GM18907 (cell line): ENCODE data around the gene SART3.
"Not testable (repeated sequence)": the region's sequence is repeated elsewhere in the genome, so short reads cannot be mapped to it uniquely, and the experiment has no call there.

Experiments
- ATAC-seq: cut with Tn5 transposase; IDR thresholded peaks from one replicate; pipeline ENCODE4 v1.9.1; 2021; ENCODE audit warnings: mild to moderate bottlenecking, moderate library complexity; ENCODE audit not compliant: unreplicated experiment

Gene SART3

DNA sequence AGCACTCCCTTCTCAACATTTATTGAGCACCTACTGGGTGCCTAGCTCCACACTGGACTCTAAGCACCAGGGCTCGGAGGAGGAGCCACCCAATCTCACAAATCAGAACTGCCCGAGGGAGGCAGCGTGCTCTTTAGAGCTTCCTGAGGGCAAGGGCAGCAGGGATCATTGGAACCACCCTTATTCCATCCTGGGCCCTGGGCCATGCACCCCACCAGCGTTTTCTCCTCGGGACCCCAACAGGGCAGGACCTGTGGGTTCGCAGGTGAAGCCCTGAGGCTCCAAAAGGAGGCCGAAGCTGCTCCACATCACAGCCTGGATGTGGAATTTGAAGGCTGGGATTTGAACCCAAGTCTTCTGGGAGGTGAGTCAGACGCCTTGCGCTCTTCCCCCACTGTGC is 21.5 kb upstream of the SART3 start:
- ATAC-seq: no peak

DNA sequence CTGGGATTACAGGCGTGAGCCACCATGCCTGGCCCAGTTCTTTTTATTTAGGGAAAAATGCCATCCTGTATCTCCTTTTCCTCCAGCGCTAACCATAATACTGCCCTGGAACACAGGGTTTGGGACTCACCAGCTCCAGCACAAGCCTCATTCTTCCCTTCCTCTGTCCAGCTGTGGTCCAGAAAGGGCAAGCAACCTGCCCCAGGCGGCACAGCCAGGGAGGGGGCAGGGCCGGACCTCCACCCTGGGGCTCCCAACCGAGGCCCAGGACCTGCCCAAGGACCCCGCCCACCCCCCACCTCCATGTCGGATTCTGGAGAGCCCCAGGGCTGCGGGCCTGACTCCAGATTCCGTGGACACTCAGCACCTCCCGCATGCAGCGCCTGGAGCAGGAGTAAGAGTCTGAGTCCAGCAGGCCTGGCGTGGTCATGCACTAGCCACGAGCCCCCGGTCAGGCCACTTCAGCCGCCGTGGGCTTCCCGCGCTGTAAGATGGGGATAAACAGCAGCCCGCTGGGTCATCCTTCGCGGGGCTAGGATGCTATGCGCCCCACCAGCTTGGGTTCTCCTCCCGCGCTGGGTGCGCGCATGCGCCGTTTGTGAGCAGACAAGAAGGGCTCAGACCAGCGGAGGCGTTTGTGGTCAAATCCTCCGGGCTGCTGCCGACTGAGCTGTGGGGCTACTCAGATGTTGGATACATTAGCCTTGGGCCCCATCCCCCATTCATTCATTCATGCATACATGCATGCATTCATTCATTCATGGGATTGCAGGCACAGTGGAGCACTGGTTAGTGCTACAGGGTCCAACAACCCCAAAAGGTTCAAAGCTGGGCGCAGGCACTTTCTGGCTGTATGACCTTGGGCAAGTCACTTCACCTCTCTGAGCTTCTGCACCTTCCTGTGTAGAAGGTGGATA is 20.6 kb upstream of the SART3 start:
- ATAC-seq: no peak

DNA sequence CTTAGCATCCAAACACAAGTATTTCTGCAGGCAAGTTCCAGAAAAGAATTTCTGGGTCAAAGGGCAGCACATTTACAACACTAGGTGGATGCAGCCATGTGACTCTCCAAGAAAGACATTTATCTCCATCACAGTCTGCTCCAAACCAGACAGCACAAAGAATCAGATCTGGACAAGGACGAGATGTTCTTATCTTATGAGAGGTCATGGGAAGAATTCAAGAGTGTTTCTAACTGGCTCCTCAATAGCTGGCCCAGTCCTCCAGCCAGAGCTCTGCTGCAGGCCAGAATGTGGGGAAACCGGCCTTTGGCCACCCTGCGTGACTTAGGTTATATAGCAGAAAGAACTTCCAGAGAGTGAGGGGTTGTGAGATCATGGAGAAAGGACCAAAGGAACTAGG is 19.6 kb upstream of the SART3 start:
- ATAC-seq: no peak

DNA sequence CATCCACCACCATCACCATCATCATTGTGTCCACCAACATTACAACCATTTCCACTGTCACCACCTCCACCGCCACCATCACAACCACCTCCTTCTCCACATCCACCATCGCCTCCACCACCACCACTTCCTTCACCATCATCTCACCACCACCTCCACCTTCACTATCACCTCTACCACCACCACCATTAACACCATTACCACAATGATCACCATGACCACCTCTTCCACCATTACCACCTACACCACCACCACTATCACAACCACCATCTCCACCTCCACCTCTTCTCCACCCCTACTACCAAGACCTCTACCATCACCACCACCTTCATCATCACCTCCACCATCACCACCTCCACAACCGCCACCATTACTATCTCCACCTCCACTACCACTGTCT is 17.8 kb upstream of the SART3 start:
- ATAC-seq: no peak

- ATAC-seq: no peak
Observed at GRCh38 chr12:108578264-108578663, 17.3 kb upstream of the SART3 start.

DNA sequence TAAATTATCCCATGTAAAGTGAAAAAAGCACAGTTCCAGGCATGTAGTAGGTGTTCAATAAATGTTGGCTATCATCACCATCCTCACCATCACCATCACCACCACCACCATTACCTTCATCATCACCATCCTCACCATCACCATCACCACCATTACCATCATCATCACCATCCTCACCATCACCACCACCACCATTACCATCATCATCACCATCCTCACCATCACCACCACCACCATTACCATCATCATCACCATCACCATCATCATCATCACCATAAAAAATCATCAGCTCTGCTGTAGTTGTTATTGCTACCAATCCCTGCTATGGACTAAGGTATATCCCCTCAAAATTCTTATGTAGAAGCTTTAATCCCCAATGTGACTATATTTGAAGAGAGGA is 16.5 kb upstream of the SART3 start:
- no peak for ATAC-seq

DNA sequence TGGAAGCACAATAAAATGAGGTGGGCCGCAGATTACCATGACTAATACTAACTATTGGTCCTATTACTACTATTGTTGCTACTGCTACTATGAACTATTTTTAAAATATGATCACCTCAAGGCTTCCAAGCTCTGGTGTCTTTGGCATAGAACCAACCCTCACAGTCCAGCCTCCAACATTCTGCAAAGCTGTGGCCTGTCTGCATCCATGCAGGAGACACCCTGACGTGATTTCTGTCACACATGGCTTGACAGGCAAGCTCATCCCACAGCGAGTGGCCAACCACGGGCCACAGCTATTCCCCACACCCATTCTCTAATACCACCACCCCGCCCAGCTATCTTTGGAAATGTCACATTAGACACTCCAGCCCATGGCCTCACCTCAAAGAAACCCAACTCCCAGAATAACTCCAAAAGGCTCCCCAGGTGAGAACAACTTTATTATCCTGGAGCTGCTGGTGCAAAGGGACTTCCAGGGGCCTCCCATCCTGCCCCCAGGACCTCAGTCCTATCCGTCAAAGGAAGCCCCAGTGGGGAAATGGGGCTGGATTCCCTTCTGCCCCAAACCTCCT is 15.8 kb upstream of the SART3 start:
- no peak for ATAC-seq

DNA sequence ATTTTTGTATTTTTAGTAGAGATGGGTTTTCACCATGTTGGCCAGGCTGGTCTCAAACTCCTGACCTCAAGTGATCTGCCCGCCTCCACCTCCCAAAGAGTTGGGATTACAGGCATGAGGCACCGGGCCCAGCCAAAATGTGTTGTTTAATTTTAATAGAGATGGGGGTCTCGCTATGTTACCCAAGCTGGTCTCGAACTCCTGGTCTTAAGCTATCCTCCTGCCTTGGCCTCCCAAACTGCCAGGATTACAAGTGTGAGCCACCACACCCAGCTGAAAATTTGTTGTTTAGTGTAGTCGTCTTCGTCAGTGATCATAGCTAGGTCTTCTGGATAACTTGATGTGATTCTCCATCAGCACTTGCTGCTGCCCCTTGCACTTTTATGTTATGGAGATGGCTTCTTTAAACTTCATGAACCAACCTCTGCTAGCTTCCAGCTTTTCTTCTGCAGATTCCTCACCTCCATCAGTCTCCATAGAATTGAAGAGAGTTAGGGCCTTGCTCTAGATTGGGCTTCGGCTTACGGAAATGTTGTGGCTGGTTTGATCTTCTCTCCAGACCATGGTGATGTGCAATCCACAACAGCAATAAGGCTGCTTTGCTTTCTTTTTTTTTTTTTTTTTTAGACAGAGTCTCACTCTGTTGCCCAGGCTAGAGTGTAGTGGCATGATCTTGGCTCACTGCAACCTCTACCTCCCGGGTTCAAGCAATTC is 14.4 kb upstream of the SART3 start:
- no peak for ATAC-seq

DNA sequence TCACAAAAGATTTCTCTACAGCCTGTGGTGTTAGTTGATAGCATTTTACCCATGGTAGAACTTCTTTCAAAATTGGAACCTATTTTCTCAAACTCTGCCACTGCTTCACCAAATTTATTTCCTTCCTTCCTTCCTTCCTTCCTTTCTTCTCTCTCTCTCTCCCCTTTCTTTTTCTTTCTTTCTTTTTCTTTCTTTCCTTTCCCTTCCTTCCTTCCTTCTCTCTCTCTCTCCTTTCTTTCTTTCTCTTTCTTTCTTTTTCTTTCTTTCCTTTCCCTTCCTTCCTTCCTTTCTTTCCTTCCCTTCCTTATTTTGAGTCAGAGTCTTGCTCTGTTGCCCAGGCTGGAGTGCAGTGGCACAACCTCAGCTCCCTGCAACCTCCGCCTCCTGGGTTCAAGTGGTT is 13.3 kb upstream of the SART3 start:
- ATAC-seq: not testable (repeated sequence)

- ATAC-seq: no peak
Observed at GRCh38 chr12:108573317-108573716, 12.3 kb upstream of the SART3 start.

DNA sequence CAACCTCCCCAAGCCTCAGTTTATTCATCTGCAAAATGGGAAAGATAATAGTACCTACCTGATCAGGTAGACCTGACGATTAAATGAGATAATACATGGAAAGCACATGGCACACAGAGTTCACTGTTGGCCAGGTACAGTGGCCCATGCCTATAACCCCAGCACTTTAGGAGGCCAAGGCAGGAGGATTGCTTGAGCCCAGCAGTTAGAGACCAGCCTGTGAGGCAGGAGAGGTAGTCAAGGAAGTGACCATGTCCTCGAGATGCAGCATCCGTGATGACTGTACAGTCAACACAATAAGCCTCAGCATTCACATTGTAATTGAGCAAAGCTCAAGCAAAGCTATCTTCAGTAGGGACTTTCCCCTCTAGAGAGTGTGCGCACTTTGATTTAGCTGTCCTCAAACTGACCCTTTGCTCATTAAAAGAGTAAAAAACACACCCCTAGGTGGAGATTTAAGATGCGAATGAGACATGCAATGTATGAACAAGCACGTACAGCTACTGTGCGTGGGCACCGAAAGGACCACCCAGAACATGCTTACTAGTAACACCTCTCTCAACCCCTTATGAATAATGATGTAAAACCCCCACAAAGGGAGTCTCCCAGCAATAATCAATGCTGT is 11.3 kb upstream of the SART3 start:
- ATAC-seq: no peak

DNA sequence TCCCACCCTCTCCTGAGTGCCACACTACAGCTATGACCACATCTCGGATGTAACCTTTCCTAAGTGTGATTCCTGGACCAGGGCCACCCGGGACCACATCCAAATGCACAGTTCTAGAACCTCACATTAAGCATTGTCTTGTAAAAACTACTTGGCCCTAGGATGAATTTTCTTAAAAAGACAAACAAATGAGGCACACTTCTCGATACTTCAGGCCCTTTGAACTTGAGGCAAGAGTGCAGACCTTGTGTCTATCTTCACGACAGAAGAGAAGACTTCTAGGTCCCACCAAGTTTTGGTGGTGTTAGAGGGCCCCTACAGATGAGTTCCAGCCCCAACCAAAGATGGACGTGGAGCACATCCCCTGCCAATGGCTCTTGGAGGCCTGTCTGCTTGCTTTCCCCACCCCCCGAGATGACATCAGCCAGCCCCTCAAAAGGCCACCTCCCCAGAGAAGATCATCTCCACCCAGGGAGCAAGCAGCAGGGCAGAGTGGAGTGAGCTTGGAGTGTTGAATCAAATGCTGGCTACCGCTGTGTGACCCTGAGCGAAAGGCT is 10.7 kb upstream of the SART3 start:
- no peak for ATAC-seq

- no peak for ATAC-seq
Observed at GRCh38 chr12:108570743-108571608, 10.0 kb upstream of the SART3 start.

DNA sequence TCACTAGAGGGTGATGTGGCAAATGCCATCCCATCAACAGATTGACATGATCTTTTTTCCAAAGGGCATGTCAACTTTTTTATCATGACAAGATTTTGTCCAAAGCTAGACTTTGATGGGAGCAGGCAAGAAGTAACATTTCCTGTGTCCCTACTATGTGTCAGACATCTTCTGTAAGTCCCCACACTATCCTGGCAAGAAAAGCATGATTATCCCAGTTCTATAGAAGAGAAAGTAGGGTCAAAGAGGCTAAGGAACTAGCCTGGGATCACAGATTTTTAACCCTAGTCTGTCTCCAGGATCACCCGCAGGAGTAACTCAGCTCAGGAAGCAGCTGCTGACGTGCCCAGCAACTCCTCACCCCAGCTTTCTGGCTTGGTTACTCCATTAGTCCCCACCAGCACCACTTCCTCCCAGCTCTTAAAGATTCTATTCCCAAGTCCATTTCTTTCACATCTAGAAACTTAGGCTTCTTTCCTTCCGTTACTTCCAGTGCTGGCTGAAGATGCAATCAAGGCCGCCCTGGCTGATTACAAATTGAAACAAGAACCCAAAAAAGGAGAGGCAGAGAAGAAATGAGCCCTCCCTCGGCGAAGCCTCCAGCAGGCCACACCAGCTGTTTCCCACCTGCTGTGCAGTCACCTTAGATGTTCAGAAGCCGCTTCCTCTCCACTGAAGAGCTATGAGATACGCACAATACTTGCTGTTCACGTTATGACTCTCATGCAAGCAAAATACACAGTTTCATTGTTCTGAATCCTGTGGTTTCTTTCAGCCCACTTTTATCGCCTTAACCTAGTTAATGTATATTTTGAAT is 7.6 kb upstream of the SART3 start:
- ATAC-seq: peak; percentile 74

GRCh38 chr12:108567406-108568337 is 6.7 kb upstream of the SART3 start:
- no peak for ATAC-seq

- no peak for ATAC-seq
Observed at GRCh38 chr12:108566452-108566851, 5.5 kb upstream of the SART3 start.

- ATAC-seq: no peak
Observed at GRCh38 chr12:108565976-108566375, 5.0 kb upstream of the SART3 start.

- ATAC-seq: no peak
Observed at GRCh38 chr12:108565146-108565545, 4.2 kb upstream of the SART3 start.
